ENCODE measurements around the gene ODC1.

ODC1 gene

DNA sequence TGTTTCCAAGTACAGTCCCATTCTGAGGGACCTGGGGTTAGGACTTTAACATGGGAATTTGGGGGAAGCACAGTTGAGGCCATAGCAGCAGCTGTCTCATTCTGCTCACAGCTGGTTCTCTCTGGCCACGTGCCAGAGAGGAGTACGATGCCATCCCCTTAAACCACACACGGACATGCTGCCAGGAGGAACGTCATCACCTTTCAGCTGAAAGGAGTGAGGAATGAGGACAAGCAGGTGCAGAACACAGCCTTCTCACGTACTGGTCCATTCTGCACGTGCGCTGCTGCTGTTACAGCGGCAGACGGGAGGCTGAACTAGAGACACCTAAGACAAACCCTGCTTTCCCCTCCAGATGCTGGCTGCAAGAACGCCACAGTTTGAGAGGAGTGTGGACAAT, 33.5 kb downstream of the ODC1 start:
- Histone ChIP-seq H3K36me3 (ENCODE audit: control insufficient read depth in 2 of 2, insufficient read depth in 1 of 2, low read length in 2 of 2) (no peaks in the 10 kb centered on the region), H3K4me3 (ENCODE audit: low read depth, low read length) (no peak overlapping the region), H3K9me3 (ENCODE audit: control insufficient read depth, insufficient read depth, low read depth, low read length) (no peaks in the 10 kb centered on the region), H3K27ac (ENCODE audit: extremely low read depth, low read depth, low read length) (no peak overlapping the region), H3K4me1 (ENCODE audit: control insufficient read depth, insufficient read depth, low read length) (peaks cover 2% of the 10 kb centered on the region; the same call in 1 of the 2 replicates)
- TF ChIP-seq, protein P1, sequence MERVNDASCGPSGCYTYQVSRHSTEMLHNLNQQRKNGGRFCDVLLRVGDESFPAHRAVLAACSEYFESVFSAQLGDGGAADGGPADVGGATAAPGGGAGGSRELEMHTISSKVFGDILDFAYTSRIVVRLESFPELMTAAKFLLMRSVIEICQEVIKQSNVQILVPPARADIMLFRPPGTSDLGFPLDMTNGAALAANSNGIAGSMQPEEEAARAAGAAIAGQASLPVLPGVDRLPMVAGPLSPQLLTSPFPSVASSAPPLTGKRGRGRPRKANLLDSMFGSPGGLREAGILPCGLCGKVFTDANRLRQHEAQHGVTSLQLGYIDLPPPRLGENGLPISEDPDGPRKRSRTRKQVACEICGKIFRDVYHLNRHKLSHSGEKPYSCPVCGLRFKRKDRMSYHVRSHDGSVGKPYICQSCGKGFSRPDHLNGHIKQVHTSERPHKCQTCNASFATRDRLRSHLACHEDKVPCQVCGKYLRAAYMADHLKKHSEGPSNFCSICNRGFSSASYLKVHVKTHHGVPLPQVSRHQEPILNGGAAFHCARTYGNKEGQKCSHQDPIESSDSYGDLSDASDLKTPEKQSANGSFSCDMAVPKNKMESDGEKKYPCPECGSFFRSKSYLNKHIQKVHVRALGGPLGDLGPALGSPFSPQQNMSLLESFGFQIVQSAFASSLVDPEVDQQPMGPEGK (tag by site-specific recombination; IDR thresholded peaks at IDR 0.05): no peak
- TF ChIP-seq YY1 (tag by site-specific recombination; IDR thresholded peaks at IDR 0.05) (no peak), ZNF658 (tag by site-specific recombination; IDR thresholded peaks at IDR 0.05) (no peak), ZNF292 (tag by site-specific recombination; IDR thresholded peaks at IDR 0.05; ENCODE audit: borderline replicate concordance, low read depth) (no peak), ZNF600 (tag by site-specific recombination; IDR thresholded peaks at IDR 0.05) (peak; percentile 68), ZNF391 (tag by site-specific recombination; IDR thresholded peaks at IDR 0.05; ENCODE audit: borderline replicate concordance, low read depth) (no peak)
- TF ChIP-seq, protein P2, sequence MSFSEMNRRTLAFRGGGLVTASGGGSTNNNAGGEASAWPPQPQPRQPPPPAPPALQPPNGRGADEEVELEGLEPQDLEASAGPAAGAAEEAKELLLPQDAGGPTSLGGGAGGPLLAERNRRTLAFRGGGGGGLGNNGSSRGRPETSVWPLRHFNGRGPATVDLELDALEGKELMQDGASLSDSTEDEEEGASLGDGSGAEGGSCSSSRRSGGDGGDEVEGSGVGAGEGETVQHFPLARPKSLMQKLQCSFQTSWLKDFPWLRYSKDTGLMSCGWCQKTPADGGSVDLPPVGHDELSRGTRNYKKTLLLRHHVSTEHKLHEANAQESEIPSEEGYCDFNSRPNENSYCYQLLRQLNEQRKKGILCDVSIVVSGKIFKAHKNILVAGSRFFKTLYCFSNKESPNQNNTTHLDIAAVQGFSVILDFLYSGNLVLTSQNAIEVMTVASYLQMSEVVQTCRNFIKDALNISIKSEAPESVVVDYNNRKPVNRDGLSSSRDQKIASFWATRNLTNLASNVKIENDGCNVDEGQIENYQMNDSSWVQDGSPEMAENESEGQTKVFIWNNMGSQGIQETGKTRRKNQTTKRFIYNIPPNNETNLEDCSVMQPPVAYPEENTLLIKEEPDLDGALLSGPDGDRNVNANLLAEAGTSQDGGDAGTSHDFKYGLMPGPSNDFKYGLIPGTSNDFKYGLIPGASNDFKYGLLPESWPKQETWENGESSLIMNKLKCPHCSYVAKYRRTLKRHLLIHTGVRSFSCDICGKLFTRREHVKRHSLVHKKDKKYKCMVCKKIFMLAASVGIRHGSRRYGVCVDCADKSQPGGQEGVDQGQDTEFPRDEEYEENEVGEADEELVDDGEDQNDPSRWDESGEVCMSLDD (tag by site-specific recombination; IDR thresholded peaks at IDR 0.05): no peak
- CTCF ChIA-PET: interaction anchor here (0.5 to 2.0 kb wide), 3 partner anchors 20 to 293 kb away, joined by 3 to 14 read pairs (median 4); no protein-coding TSS in a partner anchor
- POLR2A ChIA-PET: no interaction called here

DNA sequence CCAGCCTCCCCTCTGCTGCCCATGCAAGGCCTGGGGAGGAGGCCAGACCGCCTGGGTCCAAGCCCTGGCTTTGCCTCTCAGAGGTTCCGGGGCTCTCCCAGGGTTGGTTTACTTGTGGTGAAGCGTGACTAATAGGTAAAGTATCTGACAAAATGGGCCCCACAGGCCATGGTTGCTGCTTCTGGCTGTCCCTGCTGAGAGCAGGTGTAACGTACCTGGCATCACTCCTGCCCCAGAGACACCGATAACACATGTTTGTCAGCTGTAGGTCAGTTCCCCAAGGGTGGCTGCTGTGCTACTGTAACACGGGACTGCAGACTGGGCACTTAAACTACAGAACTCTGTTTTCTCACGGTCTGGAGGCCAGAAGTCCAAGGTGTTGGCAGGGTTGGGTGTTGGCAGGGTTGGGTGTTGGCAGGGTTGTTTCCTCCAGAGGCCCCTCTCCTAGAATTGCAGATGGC, 34.1 kb downstream of the ODC1 start:
- TF ChIP-seq ZNF354C (tag by site-specific recombination; IDR thresholded peaks at IDR 0.05; ENCODE audit: borderline replicate concordance, low read depth) (no peak), ZNF529 (tag by site-specific recombination; IDR thresholded peaks at IDR 0.05; ENCODE audit: insufficient replicate concordance) (no peak), ZNF701 (tag by site-specific recombination; IDR thresholded peaks at IDR 0.05) (no peak), ZNF670 (tag by site-specific recombination; IDR thresholded peaks at IDR 0.05; ENCODE audit: low read depth) (no peak), GLIS1 (tag by site-specific recombination; IDR thresholded peaks at IDR 0.05) (peak; percentile 61), ZNF544 (tag by site-specific recombination; IDR thresholded peaks at IDR 0.05) (no peak), ZNF404 (tag by site-specific recombination; IDR thresholded peaks at IDR 0.05) (no peak), ZNF514 (tag by site-specific recombination; IDR thresholded peaks at IDR 0.05) (no peak), YY1 (tag by site-specific recombination; IDR thresholded peaks at IDR 0.05) (no peak), SP3 (tag by site-specific recombination; IDR thresholded peaks at IDR 0.05) (no peak), KLF8 (tag by site-specific recombination; IDR thresholded peaks at IDR 0.05) (no peak), ZNF423 (tag by site-specific recombination; IDR thresholded peaks at IDR 0.05) (no peak), ZNF510 (tag by site-specific recombination; IDR thresholded peaks at IDR 0.05; ENCODE audit: insufficient replicate concordance) (no peak), ZNF366 (tag by site-specific recombination; conservative IDR thresholded peaks at IDR 0.05) (no peak), KLF10 (tag by site-specific recombination; IDR thresholded peaks at IDR 0.05) (no peak), ZNF549 (tag by site-specific recombination; IDR thresholded peaks at IDR 0.05) (no peak)
- TF ChIP-seq, protein P3, sequence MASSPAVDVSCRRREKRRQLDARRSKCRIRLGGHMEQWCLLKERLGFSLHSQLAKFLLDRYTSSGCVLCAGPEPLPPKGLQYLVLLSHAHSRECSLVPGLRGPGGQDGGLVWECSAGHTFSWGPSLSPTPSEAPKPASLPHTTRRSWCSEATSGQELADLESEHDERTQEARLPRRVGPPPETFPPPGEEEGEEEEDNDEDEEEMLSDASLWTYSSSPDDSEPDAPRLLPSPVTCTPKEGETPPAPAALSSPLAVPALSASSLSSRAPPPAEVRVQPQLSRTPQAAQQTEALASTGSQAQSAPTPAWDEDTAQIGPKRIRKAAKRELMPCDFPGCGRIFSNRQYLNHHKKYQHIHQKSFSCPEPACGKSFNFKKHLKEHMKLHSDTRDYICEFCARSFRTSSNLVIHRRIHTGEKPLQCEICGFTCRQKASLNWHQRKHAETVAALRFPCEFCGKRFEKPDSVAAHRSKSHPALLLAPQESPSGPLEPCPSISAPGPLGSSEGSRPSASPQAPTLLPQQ (tag by site-specific recombination; IDR thresholded peaks at IDR 0.05): peak; percentile 59
- TF ChIP-seq, protein P4, sequence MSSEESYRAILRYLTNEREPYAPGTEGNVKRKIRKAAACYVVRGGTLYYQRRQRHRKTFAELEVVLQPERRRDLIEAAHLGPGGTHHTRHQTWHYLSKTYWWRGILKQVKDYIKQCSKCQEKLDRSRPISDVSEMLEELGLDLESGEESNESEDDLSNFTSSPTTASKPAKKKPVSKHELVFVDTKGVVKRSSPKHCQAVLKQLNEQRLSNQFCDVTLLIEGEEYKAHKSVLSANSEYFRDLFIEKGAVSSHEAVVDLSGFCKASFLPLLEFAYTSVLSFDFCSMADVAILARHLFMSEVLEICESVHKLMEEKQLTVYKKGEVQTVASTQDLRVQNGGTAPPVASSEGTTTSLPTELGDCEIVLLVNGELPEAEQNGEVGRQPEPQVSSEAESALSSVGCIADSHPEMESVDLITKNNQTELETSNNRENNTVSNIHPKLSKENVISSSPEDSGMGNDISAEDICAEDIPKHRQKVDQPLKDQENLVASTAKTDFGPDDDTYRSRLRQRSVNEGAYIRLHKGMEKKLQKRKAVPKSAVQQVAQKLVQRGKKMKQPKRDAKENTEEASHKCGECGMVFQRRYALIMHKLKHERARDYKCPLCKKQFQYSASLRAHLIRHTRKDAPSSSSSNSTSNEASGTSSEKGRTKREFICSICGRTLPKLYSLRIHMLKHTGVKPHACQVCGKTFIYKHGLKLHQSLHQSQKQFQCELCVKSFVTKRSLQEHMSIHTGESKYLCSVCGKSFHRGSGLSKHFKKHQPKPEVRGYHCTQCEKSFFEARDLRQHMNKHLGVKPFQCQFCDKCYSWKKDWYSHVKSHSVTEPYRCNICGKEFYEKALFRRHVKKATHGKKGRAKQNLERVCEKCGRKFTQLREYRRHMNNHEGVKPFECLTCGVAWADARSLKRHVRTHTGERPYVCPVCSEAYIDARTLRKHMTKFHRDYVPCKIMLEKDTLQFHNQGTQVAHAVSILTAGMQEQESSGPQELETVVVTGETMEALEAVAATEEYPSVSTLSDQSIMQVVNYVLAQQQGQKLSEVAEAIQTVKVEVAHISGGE (tag by site-specific recombination; conservative IDR thresholded peaks at IDR 0.05; ENCODE audit: low read depth): no peak
- ChIA-PET POLR2A (no interaction called here), CTCF (interaction anchor here (1.6 to 2.0 kb wide), 2 partner anchors 21 to 271 kb away, joined by 4 to 14 read pairs; no protein-coding TSS in a partner anchor)

More for the DNA sequence above, 34.1 kb downstream of the ODC1 start:
- Histone ChIP-seq H3K9me3 (ENCODE audit: control insufficient read depth, insufficient read depth, low read depth, low read length) (no peaks in the 10 kb centered on the region), H3K4me1 (ENCODE audit: control insufficient read depth, insufficient read depth, low read length) (peaks cover 2% of the 10 kb centered on the region; the same call in 1 of the 2 replicates), H3K27ac (ENCODE audit: extremely low read depth, low read depth, low read length) (no peak overlapping the region), H3K4me3 (ENCODE audit: low read depth, low read length) (no peak overlapping the region), H3K36me3 (ENCODE audit: control insufficient read depth in 2 of 2, insufficient read depth in 1 of 2, low read length in 2 of 2) (no peaks in the 10 kb centered on the region)
